Effector memory CD4-positive, alpha-beta T cell (primary cell): ENCODE data around the gene UST.
"Not testable (repeated sequence)": the region's sequence is repeated elsewhere in the genome, so short reads cannot be mapped to it uniquely, and the experiment has no call there.

ENCODE experiments used
- DNase-seq, 3 donors: peaks; one replicate each; pipeline ENCODE4 v3.0.0-alpha.2; 2020
- H3K27ac ChIP-seq: 2 replicates; pipeline ENCODE4 v1.7.0; 2013; ENCODE audit warnings: mild to moderate bottlenecking, low read length, moderate library complexity; ENCODE audit not compliant: insufficient read depth, poor library complexity, severe bottlenecking
- H3K27me3 ChIP-seq: replicated peaks from 2 replicates; pipeline ENCODE4 v1.7.0; 2013; ENCODE audit warnings: mild to moderate bottlenecking, low read length; ENCODE audit not compliant: insufficient read depth, control insufficient read depth, poor library complexity, severe bottlenecking
- H3K36me3 ChIP-seq: 2 replicates; pipeline ENCODE4 v1.7.0; 2013; ENCODE audit warnings: mild to moderate bottlenecking, low read length, moderate library complexity; ENCODE audit not compliant: control insufficient read depth, insufficient read depth
- H3K4me1 ChIP-seq: 2 replicates; pipeline ENCODE4 v1.7.0; 2013; ENCODE audit warnings: low read length, mild to moderate bottlenecking; ENCODE audit not compliant: control insufficient read depth, insufficient read depth, poor library complexity, severe bottlenecking
- H3K4me3 ChIP-seq: 2 replicates; pipeline ENCODE4 v1.7.0; 2013; ENCODE audit warnings: low read length, low read depth, mild to moderate bottlenecking; ENCODE audit not compliant: insufficient read depth, poor library complexity, severe bottlenecking
- H3K9me3 ChIP-seq: 2 replicates; pipeline ENCODE4 v1.7.0; 2013; ENCODE audit warnings: mild to moderate bottlenecking, low read length, moderate library complexity; ENCODE audit not compliant: control insufficient read depth

The UST gene

DNA sequence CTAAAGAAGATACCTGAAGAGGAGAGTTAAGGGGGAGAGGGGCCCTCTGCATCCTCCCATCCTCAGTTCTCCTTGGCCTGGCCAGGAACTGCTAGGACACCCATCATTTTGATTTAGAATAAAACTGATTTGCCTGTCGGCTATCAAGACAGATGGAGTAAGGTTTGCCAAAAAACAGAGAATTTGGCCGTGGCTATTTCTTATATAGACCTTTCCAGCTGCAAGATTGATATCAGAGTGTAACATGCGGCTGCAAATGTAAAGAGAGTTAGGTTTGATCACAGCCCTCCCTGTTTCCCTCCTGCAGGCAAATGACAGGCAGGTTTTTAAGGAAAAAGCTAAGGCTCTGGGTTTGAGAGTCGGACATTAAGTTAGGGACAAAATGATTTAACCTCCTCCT is 344.1 kb downstream of the UST start:
- DNase-seq = no peak
- Histone ChIP-seq H3K27me3 (no peaks in the 10 kb centered on the region), H3K9me3 (no peaks in the 10 kb centered on the region), H3K36me3 (no peaks in the 10 kb centered on the region), H3K27ac (no peak overlapping the region), H3K4me3 (no peak overlapping the region), H3K4me1 (peaks cover 30% of the 10 kb centered on the region)

DNA sequence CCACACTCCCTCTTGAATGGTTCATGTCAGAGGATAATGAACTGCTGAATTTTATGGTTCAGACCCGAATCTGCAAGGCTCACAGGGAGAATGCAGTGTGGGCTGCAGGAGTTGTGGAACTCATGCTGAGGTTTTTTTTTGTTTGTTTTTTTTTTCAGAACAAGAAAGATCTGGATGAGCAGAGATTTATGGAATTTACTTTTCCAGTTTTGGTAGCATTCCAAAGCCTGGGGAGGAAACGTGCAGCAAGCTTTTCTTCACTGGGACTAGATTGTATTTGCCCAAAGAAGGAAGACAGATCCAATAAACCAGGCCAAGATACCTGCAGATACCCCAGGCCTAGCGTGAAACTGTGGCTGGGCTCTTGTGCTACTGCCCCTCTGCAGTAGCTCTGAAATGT is 346.8 kb downstream of the UST start:
- DNase-seq = no peak
- peak overlapping the region; percentile 50 for H3K27ac ChIP-seq
- H3K27me3 ChIP-seq = no peaks in the 10 kb centered on the region
- no peaks in the 10 kb centered on the region for H3K36me3 ChIP-seq
- H3K9me3 ChIP-seq = no peaks in the 10 kb centered on the region
- peak overlapping the region; percentile 4 for H3K4me3 ChIP-seq
- H3K4me1 ChIP-seq = peaks cover 30% of the 10 kb centered on the region

DNA sequence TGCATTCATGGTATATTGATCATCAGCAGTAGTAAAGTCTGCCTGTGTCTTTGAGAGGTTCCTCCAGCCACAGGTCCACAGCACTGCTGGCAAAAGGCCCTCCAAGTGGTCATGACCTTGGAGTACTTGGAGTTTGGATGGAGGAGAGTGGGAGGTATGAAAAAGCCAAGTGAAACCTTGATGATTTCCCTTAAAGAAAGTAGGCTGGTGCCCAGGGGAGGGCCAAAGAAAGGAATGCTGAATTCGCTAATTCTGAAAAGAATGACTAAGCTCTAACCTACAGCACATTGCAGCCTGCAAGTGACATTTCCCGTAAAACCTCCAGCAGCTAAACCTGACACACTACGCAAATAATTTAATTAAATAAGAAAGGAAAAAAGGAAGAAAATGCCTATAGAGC is 347.3 kb downstream of the UST start:
- Histone ChIP-seq H3K36me3 (no peaks in the 10 kb centered on the region), H3K27me3 (no peaks in the 10 kb centered on the region), H3K4me3 (peak overlapping the region; percentile 4), H3K9me3 (no peaks in the 10 kb centered on the region), H3K4me1 (peaks cover 30% of the 10 kb centered on the region), H3K27ac (peak overlapping the region; percentile 50)
- no peak for DNase-seq

DNA sequence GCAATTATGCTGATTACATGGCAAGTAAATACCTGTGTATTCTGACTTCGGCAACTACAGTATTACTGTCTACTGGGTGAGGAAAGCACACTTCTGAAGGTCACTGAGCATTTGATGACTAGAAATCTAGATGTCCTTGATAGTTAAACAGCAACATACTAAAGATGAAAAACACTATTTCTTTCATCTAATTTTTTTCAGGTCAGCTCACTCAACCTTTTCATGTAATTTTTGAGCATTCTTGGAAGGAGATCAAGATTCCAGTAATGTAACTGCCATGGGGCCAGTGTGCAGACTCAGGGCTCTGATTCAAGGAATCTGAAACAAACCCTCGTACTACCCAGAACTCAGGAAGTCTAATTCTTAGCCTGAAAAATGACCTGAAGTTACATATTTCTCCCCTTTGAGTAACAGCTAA is 348.1 kb downstream of the UST start:
- Histone ChIP-seq H3K9me3 (no peaks in the 10 kb centered on the region), H3K4me1 (peaks cover 30% of the 10 kb centered on the region), H3K27ac (peak overlapping the region; percentile 50), H3K4me3 (peak overlapping the region; percentile 4), H3K36me3 (no peaks in the 10 kb centered on the region), H3K27me3 (no peaks in the 10 kb centered on the region)
- no peak for DNase-seq

DNA sequence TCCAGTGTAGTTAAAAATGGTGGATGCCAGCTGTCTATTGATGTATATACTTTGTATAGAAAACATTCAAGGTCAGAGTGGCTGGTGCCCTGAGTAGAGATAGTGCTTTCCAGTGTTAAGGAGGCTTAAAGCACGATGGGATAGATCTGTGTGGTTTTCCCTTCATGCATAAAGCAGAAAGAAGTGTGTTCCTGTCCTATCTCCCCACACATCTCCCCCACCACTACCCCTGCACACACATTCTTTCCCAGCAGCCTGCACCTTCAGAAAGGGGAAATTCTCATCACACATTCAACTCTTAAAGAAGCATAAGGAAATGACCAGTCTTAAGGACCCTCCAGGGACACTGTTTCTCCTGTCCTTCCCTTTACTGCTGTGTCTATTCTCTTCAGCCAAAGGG is 349.0 kb downstream of the UST start:
- H3K27ac ChIP-seq = no peak overlapping the region
- H3K4me1 ChIP-seq = peaks cover 30% of the 10 kb centered on the region
- no peaks in the 10 kb centered on the region for H3K27me3 ChIP-seq
- H3K36me3 ChIP-seq = no peaks in the 10 kb centered on the region
- H3K9me3 ChIP-seq = no peaks in the 10 kb centered on the region
- H3K4me3 ChIP-seq = no peak overlapping the region
- DNase-seq = no peak

DNA sequence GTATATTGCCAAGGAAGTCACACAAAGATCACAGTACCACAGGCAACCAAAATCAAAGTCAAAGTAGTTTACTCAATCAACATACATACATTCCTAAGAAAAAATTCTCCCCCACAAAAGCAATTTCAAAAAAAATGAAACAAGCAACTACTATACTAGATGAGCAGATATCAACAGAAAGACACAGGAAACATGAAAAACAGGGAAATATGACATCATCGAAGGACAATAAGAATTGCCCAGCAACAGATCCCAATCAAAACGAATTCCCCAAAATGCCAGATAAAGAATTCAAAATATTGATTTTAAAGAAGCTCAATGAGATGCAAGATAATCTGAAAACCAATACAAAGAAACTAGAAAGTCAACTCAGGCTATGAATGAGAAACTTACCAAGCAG is 351.0 kb downstream of the UST start:
- no peaks in the 10 kb centered on the region for H3K27me3 ChIP-seq
- H3K4me1 ChIP-seq = peaks cover 26% of the 10 kb centered on the region
- no peak for DNase-seq
- no peak overlapping the region for H3K4me3 ChIP-seq
- H3K36me3 ChIP-seq = no peaks in the 10 kb centered on the region
- no peaks in the 10 kb centered on the region for H3K9me3 ChIP-seq
- no peak overlapping the region for H3K27ac ChIP-seq

DNA sequence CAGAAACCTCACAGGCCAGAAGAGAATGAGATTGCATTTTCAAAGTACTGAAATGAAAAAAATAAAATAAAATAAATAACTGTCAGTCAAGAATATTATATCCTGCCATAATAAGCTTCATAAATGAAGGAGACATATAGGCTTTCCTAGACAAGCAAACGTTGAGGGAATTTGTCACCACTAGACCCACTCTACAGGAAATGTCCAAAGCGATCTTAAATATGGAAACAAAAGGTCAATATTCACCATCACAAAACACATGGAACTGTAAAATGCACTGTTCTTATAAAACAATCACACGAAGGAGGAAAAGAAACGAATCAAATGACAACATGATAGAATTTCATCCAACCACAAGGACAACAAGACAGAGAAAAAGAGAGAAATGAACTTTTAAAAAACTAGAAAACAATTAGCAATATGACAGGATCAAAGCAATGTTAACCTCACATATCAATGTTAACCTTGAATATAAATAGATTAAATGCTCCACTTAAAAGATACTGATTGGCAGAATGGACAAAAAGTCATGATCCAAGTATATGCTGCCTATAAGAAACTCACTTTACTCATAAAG is 352.0 kb downstream of the UST start:
- H3K9me3 ChIP-seq = no peaks in the 10 kb centered on the region
- no peaks in the 10 kb centered on the region for H3K27me3 ChIP-seq
- DNase-seq = no peak
- H3K4me3 ChIP-seq = no peak overlapping the region
- no peaks in the 10 kb centered on the region for H3K36me3 ChIP-seq
- H3K4me1 ChIP-seq = peaks cover 16% of the 10 kb centered on the region
- no peak overlapping the region for H3K27ac ChIP-seq

DNA sequence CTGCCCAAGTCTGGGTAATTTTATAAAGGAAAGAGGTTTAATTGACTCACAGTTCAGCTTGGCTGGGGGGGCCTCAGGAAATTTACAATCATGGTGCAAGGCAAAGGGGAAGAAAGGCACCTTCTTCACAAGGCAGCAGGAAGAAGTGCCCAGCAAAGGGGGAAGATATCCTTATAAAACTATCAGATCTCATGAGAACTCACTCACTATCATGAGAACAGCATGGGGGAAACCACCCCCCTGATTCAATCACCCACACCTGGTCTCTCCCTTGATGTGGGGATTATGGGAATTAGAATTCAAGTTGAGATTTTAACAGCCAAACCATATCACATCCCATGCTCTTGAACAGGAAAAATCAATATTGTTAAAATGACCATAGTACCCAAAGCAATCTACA is 355.5 kb downstream of the UST start:
- Histone ChIP-seq H3K4me3 (no peak overlapping the region), H3K4me1 (no peaks in the 10 kb centered on the region), H3K27ac (no peak overlapping the region), H3K36me3 (no peaks in the 10 kb centered on the region), H3K27me3 (no peaks in the 10 kb centered on the region), H3K9me3 (no peaks in the 10 kb centered on the region)
- no peak for DNase-seq

DNA sequence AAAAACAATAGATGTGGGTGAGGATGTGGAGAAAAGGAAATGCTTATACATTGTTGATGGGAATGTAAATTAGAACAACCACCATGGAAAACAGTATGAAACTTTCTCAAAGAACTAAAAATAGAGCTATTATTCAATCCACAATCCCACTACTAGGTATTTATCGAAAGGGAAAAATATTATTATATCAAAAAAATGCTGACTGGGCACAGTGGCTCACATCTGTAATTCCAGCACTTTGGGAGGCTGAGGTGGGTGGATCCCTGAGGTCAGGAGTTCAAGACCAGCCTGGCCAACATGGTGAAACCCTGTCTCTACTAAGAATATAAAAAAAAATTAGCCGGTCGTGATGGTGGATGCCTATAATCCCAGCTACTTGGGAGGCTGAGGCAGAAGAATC is 357.1 kb downstream of the UST start:
- not testable (repeated sequence) for H3K27ac ChIP-seq, DNase-seq, H3K36me3 ChIP-seq, H3K27me3 ChIP-seq, H3K4me1 ChIP-seq, H3K9me3 ChIP-seq, H3K4me3 ChIP-seq

DNA sequence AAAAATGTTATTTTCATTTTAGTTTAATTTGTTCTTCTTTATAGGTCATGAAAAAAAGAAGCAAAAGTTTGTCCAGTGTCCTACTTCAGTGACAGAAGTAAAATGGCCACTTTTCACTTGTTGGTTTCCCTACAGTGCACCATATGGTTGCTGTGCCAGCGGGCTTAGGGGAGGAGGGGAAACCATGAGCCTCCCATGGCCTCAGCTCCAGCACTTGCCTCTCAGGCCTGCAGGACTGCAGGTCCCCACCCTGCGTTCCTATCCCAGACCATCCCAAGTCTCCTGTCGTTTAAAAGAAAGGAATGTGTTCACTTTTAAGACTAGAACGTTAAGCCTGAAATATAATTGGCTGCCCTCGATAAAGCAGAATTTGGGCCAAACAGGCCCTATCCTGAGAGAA is 360.7 kb downstream of the UST start:
- Histone ChIP-seq H3K27me3 (no peaks in the 10 kb centered on the region), H3K4me3 (no peak overlapping the region), H3K9me3 (no peaks in the 10 kb centered on the region), H3K36me3 (no peaks in the 10 kb centered on the region), H3K4me1 (no peaks in the 10 kb centered on the region), H3K27ac (no peak overlapping the region)
- no peak for DNase-seq
